HTERT RPE-1 (cell line): ENCODE measurements around the gene BAG5.

Source experiments
- in situ Hi-C: fragments of 300-500 bp; cut with MboI; formaldehyde crosslinking; loops from 4 replicates; pipeline ENCODE4 v1.14.3; 2020; ENCODE audit warnings: low sequenced_read_pairs

BAG5 gene

GRCh38 chr14:103535891-103536565 lies 26.4 kb downstream of the BAG5 start:
- in situ Hi-C loops: no loop called here

GRCh38 chr14:103535081-103535890 lies 27.2 kb downstream of the BAG5 start:
- in situ Hi-C loops: no loop called here

- in situ Hi-C loops: no loop called here
Measured at GRCh38 chr14:103534576-103535061, 27.8 kb downstream of the BAG5 start.

GRCh38 chr14:103533999-103534575 lies 28.4 kb downstream of the BAG5 start:
- in situ Hi-C loops: no loop called here

- in situ Hi-C loops: no loop called here
Measured at GRCh38 chr14:103533137-103533998, 29.1 kb downstream of the BAG5 start.

GRCh38 chr14:103532216-103533136 lies 30.0 kb downstream of the BAG5 start:
- in situ Hi-C loops: no loop called here

- in situ Hi-C loops: no loop called here
Measured at GRCh38 chr14:103531421-103532215, 30.8 kb downstream of the BAG5 start.

- in situ Hi-C loops: no loop called here
Measured at GRCh38 chr14:103530831-103531230, 31.6 kb downstream of the BAG5 start.

- in situ Hi-C loops: no loop called here
Measured at GRCh38 chr14:103530390-103530789, 32.1 kb downstream of the BAG5 start.

- in situ Hi-C loops: no loop called here
Measured at GRCh38 chr14:103529383-103530365, 32.8 kb downstream of the BAG5 start.

- in situ Hi-C loops: no loop called here
Measured at GRCh38 chr14:103528587-103529382, 33.7 kb downstream of the BAG5 start, which contains the start of gene TRMT61A. TRMT61A (plus strand) TSS chr14:103529196; CDS start chr14:103529979, 783 bp downstream.

GRCh38 chr14:103528146-103528586 lies 34.3 kb downstream of the BAG5 start:
- in situ Hi-C loops: no loop called here

- in situ Hi-C loops: no loop called here
Measured at GRCh38 chr14:103527408-103528145, 34.9 kb downstream of the BAG5 start.

GRCh38 chr14:103526914-103527248 lies 35.6 kb downstream of the BAG5 start:
- in situ Hi-C loops: no loop called here

- in situ Hi-C loops: no loop called here
Measured at GRCh38 chr14:103526247-103526913, 36.1 kb downstream of the BAG5 start.
